CMK (cell line): ENCODE results near the gene PPM1D.
"Not testable (repeated sequence)": the region's sequence is repeated elsewhere in the genome, so short reads cannot be mapped to it uniquely, and the experiment has no call there.

Source experiments
- DNase-seq: peaks from one replicate; pipeline ENCODE4 v3.0.0-alpha.2; 2010; ENCODE audit warnings: low read depth

PPM1D gene

GRCh38 chr17:60594170-60594569, 5.8 kb upstream of the PPM1D start:
- DNase-seq = not testable (repeated sequence)

DNA sequence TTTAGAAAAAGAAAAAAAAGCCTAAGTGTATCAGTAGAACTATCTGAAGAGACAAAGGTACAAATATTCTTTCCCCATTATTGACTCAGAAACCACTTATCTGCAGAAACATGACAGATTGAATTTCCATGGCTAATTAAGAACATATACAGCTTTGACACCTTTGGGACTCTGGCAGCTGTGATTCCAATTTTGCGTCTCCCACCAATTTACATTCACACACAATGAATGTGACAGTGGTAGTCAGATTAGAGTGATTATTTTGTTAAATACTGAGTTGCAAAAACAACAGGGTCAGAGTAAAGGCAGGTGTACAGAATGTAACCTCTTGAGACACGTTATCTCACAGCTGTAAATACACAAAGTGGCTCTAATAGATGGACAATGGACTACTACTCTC, 5.3 kb upstream of the PPM1D start:
- DNase-seq = no peak

DNA sequence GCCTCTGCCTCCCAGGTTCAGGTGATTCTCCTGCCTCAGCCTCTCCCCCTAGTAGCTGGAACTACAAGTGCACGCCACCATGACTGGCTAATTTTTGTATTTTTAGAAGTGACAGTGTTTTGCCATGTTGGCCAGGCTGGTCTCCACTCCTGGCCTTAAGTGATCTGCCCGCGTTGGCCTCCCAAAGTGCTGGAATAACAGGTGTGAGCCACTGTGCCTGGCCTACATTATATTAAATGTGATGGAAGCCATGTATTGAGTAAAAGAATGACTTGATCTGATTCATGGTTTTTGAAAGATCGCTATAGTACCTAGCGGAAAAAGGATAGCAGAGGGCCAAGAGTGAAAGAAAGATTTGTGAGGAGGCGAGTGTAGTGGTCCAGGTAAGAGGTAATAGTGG, 2.7 kb upstream of the PPM1D start:
- no peak for DNase-seq

DNA sequence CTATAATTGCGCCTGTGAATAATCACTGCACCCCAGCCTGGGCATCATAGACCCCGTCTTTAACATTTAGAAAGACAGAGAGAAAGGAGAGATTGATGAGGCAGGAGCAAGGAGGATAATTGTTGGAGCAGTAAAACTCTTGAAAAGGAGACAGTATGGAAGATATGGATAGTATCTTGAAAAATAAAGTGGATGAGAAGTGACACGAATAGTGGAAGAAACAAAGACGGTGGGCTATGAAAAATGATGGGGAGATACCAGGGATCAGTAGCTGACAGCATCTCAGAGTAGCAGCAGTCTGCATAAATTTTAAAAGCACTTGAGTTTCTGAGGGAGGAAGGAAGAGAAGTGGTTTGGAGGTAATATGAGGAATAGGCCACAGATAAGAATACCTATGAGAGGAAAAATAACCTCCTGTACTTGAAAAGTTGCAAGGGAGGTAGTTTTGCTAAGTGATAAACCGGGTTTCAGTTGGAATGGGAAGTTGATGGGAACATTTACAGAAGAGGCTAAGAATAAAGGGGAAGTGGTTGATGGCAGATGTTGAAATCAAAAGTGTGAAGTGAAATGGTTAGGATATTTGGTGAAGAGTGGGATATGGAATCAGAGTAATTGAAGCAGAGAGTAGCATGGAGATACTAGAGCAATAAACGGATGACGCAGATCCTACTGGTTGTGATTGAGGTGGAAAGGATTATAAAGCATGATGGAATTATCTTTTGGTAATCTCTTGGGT, 1.8 kb upstream of the PPM1D start:
- no peak for DNase-seq

GRCh38 chr17:60599220-60599619, 773 bp upstream of the PPM1D start:
- no peak for DNase-seq

DNA sequence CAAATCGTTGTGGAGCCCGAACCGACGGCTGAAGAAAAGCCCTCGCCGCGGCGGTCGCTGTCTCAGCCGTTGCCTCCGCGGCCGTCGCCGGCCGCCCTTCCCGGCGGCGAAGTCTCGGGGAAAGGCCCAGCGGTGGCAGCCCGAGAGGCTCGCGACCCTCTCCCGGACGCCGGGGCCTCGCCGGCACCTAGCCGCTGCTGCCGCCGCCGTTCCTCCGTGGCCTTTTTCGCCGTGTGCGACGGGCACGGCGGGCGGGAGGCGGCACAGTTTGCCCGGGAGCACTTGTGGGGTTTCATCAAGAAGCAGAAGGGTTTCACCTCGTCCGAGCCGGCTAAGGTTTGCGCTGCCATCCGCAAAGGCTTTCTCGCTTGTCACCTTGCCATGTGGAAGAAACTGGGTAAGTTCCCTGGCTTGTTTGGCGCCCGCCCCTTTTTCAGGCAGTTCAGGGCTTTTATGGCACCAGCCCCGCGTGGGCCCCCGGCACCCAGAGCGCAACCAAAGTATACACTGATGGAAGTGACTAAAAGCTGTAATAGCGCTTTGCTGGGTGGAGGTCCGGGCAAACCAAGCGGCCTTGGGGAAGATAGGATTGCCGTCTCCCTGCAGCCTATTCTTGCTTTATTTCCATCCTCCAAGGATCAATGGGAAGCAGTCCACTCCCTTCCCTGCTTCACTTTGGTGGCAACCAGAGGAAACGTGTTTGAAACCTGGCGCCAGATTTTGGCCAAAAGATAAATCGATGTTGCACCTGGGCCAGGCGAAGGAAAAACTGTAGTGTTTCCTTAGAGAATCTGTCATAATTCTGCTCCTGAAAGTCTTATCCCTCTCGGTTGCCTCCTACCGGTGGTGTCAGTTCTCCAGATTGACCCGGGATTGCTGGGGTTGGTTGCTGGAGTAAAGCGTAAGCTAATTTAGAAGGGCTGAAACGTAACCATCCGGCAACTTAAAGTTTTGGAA, 775 bp downstream of the PPM1D start:
- peak; percentile 56 for DNase-seq

DNA sequence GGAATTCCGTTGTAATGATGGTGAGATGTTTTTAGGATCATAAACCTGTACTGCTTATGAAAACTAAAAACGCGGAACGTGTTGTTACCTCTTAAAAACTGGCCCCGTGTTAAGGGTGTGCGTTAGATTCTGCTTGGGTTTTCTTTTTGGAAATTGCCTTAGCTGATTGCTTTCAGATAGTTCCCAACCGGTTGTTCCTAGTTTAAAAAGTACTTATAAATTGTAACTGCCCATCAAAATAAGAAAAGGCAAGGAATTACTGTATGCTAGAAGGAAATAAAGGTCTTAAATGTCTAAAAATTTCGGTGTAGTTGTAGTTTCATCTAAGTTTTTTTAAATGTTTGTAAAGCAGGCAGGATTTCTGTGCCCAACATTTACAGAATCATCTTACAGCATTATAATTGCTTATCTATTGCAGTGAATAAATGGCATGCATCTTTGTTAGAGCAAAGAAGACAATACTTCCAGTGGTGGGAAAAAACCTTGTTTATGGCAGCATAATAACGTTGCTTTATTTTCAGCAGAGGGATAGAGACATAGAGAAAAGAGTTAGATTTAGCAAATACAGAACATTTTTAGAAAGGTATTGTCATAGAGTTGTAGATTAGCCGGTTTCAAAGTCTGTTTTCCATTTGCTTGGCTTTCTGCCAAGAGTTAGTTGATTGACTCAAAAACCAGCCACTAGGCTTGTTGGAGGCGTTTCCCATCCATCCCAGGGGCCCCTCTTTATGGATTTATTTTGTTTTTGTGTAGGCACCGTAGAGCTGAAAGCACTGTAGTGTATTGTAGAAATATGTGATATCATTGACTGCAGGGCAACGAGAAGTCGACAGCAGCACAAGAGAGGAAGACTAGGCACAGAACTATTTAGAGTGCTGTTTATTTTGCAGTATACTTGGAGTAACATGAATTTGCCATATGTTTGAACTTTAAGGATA, 1.7 kb downstream of the PPM1D start:
- peak; percentile 50 for DNase-seq

DNA sequence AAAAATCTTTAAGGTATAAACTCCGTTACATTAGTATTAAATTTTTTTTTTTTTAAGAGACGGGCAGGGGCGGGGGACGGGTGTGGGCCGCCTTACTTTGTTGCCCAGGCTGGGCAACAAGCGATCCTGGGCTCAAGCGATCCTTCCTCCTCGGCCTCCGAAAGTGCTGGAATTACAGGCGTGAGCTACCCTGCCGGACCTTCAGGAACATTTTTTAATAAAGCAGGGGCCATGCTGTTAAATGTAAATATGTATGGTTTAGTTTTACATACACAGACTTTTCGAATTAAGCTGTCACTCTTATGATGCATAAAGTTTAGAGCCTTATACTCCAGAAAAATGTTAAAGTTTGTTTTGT, 2.4 kb downstream of the PPM1D start:
- no peak for DNase-seq

GRCh38 chr17:60602871-60603270, 2.9 kb downstream of the PPM1D start:
- DNase-seq = no peak

- DNase-seq = not testable (repeated sequence)
These were observed 3.5 kb downstream of the PPM1D start for GRCh38 chr17:60603477-60603876.

GRCh38 chr17:60604686-60605334, 4.8 kb downstream of the PPM1D start:
- no peak for DNase-seq

DNA sequence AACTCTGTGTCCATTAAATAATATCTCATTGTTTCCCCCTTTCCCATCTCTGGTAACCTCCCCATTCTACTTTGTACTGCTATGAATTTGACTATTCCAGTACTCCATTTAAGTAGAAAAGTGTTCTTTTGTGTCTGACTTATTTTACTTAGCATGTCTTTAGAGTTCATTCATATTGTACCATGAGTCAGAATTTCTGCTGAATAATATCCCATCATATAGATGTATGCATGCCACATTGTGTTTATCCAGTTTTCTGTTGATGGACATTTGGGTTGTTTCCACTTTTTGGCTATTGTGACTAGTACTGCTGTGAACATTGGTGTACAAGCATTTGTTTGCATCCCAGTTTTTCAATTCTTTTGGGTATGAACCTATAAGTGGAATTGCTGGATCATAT, 6.0 kb downstream of the PPM1D start:
- DNase-seq = no peak

GRCh38 chr17:60610473-60610872, 10.5 kb downstream of the PPM1D start:
- no peak for DNase-seq

- not testable (repeated sequence) for DNase-seq
These were observed 11.3 kb downstream of the PPM1D start for GRCh38 chr17:60611321-60611720.

- no peak for DNase-seq
These were observed 13.3 kb downstream of the PPM1D start for GRCh38 chr17:60613325-60613724.

- DNase-seq = not testable (repeated sequence)
These were observed 13.8 kb downstream of the PPM1D start for GRCh38 chr17:60613796-60614195.

GRCh38 chr17:60614247-60614646, 14.3 kb downstream of the PPM1D start:
- not testable (repeated sequence) for DNase-seq

- DNase-seq = no peak
These were observed 15.1 kb downstream of the PPM1D start for GRCh38 chr17:60615108-60615507.

GRCh38 chr17:60615840-60616239, 15.8 kb downstream of the PPM1D start:
- no peak for DNase-seq

DNA sequence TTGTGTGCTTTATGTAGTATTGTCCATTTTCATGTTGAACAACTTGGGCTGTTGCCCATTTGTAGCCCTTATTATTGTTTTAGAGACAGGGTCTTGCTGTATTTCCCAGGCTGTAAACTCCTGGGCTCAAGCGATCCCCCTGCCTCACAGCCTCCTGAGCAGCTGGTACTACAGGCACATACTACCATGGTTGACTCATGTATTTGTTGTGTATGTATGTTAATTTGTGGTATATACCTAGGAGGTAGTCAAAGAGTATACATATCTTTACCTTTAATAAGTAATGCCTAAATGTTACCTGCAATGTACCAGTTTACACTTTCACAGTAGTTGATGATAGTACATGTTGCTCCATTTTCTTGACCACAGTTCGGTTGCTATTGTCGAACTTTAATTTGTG, 18.1 kb downstream of the PPM1D start:
- no peak for DNase-seq

DNA sequence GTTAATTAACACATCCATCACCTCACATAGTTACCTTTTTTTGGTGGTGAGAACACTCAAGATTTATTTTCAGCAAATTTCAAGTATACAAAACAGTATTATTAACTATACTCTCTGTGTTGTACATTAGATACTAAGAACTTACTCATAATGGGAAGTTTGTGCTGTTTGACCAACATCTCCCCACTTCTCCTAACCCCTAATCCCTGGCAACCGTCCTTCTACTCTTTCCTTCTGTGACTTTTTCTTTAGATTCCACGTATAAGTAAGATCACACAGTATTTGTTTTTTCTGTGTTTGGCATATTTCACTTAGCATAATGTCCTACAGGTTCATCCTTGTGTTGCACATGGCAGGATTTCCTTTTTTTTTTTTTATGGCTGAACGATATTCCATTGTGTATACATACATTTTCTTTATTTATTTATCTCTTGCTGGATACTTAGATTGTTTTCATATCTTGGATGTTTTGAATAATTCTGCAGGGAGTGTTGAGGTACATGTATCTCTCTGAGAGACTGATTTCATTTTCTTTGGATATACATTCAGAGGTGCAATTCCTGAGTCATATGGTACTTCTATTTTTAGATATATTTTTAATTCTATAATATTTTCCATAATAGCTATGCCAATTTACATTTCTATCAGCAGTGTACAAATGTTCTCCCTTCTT, 19.0 kb downstream of the PPM1D start:
- DNase-seq = no peak
